Kidney tubule cell (primary cell): ENCODE data around the gene SELENOV.

Source experiments
- DNase-seq: peaks from one replicate; pipeline ENCODE4 v3.0.0-alpha.2; 2018; ENCODE audit warnings: low spot score

Gene SELENOV

GRCh38 chr19:39520541-39521484, 5.9 kb downstream of the SELENOV start:
- DNase-seq: no peak

- peak; percentile 76 for DNase-seq
Observed at GRCh38 chr19:39524495-39524894, 9.6 kb downstream of the SELENOV start.

- peak; percentile 27 for DNase-seq
Observed at GRCh38 chr19:39525205-39525604, 10.3 kb downstream of the SELENOV start.

GRCh38 chr19:39531834-39532232, 16.9 kb downstream of the SELENOV start:
- DNase-seq: no peak

GRCh38 chr19:39532233-39533002, 17.5 kb downstream of the SELENOV start, which contains the start of gene EID2B:
EID2B (minus strand) TSS chr19:39532852; CDS start chr19:39532802, 50 bp downstream.
- peak; percentile 96 for DNase-seq

GRCh38 chr19:39533003-39533512, 18.1 kb downstream of the SELENOV start:
- no peak for DNase-seq

- no peak for DNase-seq
Observed at GRCh38 chr19:39533791-39534190, 18.9 kb downstream of the SELENOV start.

- DNase-seq: peak; percentile 63
Observed at GRCh38 chr19:39539165-39539517, 24.2 kb downstream of the SELENOV start.

GRCh38 chr19:39539518-39540332, 24.8 kb downstream of the SELENOV start, which contains the start of gene EID2:
EID2 (minus strand) TSS chr19:39540161; CDS start chr19:39540079, 82 bp downstream.
- peak; percentile 96 for DNase-seq

- no peak for DNase-seq
Observed at GRCh38 chr19:39540333-39540673, 25.4 kb downstream of the SELENOV start.

GRCh38 chr19:39542206-39542605, 27.3 kb downstream of the SELENOV start:
- no peak for DNase-seq

GRCh38 chr19:39543477-39543857, 28.5 kb downstream of the SELENOV start:
- DNase-seq: peak; percentile 47

- DNase-seq: peak; percentile 64
Observed at GRCh38 chr19:39544226-39544903, 29.4 kb downstream of the SELENOV start.

- DNase-seq: no peak
Observed at GRCh38 chr19:39544911-39545310, 30.0 kb downstream of the SELENOV start.

GRCh38 chr19:39546599-39546998, 31.7 kb downstream of the SELENOV start:
- no peak for DNase-seq

- no peak for DNase-seq
Observed at GRCh38 chr19:39550197-39550596, 35.3 kb downstream of the SELENOV start.

GRCh38 chr19:39553082-39553652, 38.2 kb downstream of the SELENOV start:
- DNase-seq: no peak

GRCh38 chr19:39554701-39555311, 39.9 kb downstream of the SELENOV start:
- DNase-seq: no peak

- no peak for DNase-seq
Observed at GRCh38 chr19:39555883-39556282, 40.9 kb downstream of the SELENOV start.

- DNase-seq: peak; percentile 33
Observed at GRCh38 chr19:39557811-39558623, 43.1 kb downstream of the SELENOV start.
